SK-N-SH (cell line): ENCODE data around the gene AGAP2. TPM values are rescaled to one million over a fixed set of nuclear protein-coding genes. Genes with fewer than 3 reads are reported as not detected.

Source experiments
- CTCF ChIA-PET: fragments of 300-600, 350-600 bp; formaldehyde crosslinking; extraction: SDS; loops from one replicate; lab custom pipeline; 2021; lab: Yijun Ruan, JAX
- POLR2A ChIA-PET: fragments of 350-600 bp; sonication (Branson Sonifier 250); formaldehyde crosslinking; extraction: SDS; loops from one replicate; lab custom pipeline; 2020; ENCODE audit warnings: antibody characterized with exemption, inconsistent platforms; lab: Yijun Ruan, JAX
- DNase-seq: peaks from one replicate; pipeline ENCODE4 v3.0.0; 2012
- H2AFZ ChIP-seq: fragments of 200-600 bp; sonication (generic); 2 replicates; pipeline ENCODE4 v1.8.1; 2016; ENCODE audit warnings: antibody characterized with exemption, mild to moderate bottlenecking, low read depth
- H3F3A ChIP-seq: fragments of 200-600 bp; sonication (generic); replicated peaks from 2 replicates; pipeline ENCODE3; 2016; ENCODE audit warnings: antibody characterized with exemption, mild to moderate bottlenecking; ENCODE audit not compliant: insufficient read depth
- H3K27ac ChIP-seq, 2 experiments: fragments of 200-500 bp in 1 of 2; fragments of 200-600 bp in 1 of 2; sonication (Bioruptor generic) in 1 of 2; sonication (generic), shearing (Covaris generic) in 1 of 2; 2 replicates each; pipeline versions ENCODE4 v1.5.1 to v1.6.1; 2014 to 2016; ENCODE audit warnings: low read depth in 2 of 2, inconsistent platforms in 1 of 2, low read length in 1 of 2, mild to moderate bottlenecking in 1 of 2, mixed read lengths in 1 of 2
- H3K27me3 ChIP-seq: fragments of 200-600 bp; sonication (generic), shearing (Covaris generic); 2 replicates; pipeline ENCODE4 v1.6.1; 2016; ENCODE audit warnings: mixed run types; ENCODE audit not compliant: insufficient read depth
- H3K36me3 ChIP-seq, 2 experiments: fragments of 200-500 bp in 1 of 2; fragments of 200-600 bp in 1 of 2; sonication (Bioruptor generic) in 1 of 2; sonication (generic) in 1 of 2; replicated peaks in 1 of 2; 2 replicates each; pipeline versions ENCODE3 to v1.5.1; 2014 to 2016; ENCODE audit warnings: low read length in 1 of 2, mild to moderate bottlenecking in 1 of 2; ENCODE audit not compliant: insufficient read depth in 2 of 2, control insufficient read depth in 1 of 2
- H3K4me1 ChIP-seq, 2 experiments: fragments of 200-500 bp in 1 of 2; fragments of 200-600 bp in 1 of 2; sonication (Bioruptor generic) in 1 of 2; sonication (generic), shearing (Covaris generic) in 1 of 2; 2 replicates each; pipeline versions ENCODE4 v1.5.1 to v1.6.1; 2014 to 2016; ENCODE audit warnings: low read depth in 1 of 2, low read length in 1 of 2, mixed run types in 1 of 2; ENCODE audit not compliant: insufficient read depth in 2 of 2, control insufficient read depth in 1 of 2
- H3K4me2 ChIP-seq: fragments of 200-600 bp; sonication (generic), shearing (Covaris generic); 2 replicates; pipeline ENCODE4 v1.6.1; 2017; ENCODE audit warnings: mixed run types
- H3K4me3 ChIP-seq, 2 experiments: fragments of 200-500 bp in 1 of 2; fragments of 200-600 bp in 1 of 2; sonication (Bioruptor generic) in 1 of 2; sonication (generic), shearing (Covaris generic) in 1 of 2; 2 replicates each; pipeline versions ENCODE4 v1.5.1 to v1.8.1; 2014 to 2016; ENCODE audit warnings: low read depth in 2 of 2, inconsistent platforms in 1 of 2, low read length in 1 of 2, mild to moderate bottlenecking in 1 of 2, mixed read lengths in 1 of 2, moderate library complexity in 1 of 2
- H3K79me2 ChIP-seq: fragments of 200-600 bp; sonication (generic); 2 replicates; pipeline ENCODE4 v1.8.1; 2017; ENCODE audit warnings: mild to moderate bottlenecking; ENCODE audit not compliant: insufficient read depth
- H3K9ac ChIP-seq: fragments of 200-600 bp; sonication (generic); 2 replicates; pipeline ENCODE4 v1.6.1; 2017; ENCODE audit warnings: mixed run types
- H3K9me2 ChIP-seq: fragments of 200-600 bp; sonication (generic); 2 replicates; pipeline ENCODE4 v1.6.1; 2017; ENCODE audit warnings: mixed run types
- H3K9me3 ChIP-seq: fragments of 200-600 bp; sonication (generic); 2 replicates; pipeline ENCODE4 v1.6.1; 2017; ENCODE audit warnings: mixed run types, mild to moderate bottlenecking, moderate library complexity
- H4K20me1 ChIP-seq: fragments of 200-600 bp; sonication (generic); 2 replicates; pipeline ENCODE4 v1.6.1; 2017; ENCODE audit warnings: mild to moderate bottlenecking, mixed run types; ENCODE audit not compliant: insufficient read depth
- ELF1 ChIP-seq: IDR thresholded peaks from 2 replicates; pipeline ENCODE4 v1.4.0; 2012
- EP300 ChIP-seq, 2 experiments: IDR thresholded peaks; 2 replicates each; pipeline versions ENCODE4 v1.4.0 to v1.6.1; 2012; ENCODE audit warnings: borderline replicate concordance in 1 of 2, low read depth in 1 of 2, low read length in 1 of 2
- FOXJ3 ChIP-seq: sonication (generic); formaldehyde crosslinking; IDR thresholded peaks from 2 replicates; pipeline ENCODE4 v1.5.1; 2020; ENCODE audit warnings: mild to moderate bottlenecking, missing genetic modification reagents
- MEF2A ChIP-seq: IDR thresholded peaks from 2 replicates; pipeline ENCODE4 v1.4.0; 2012; ENCODE audit warnings: low read depth, borderline replicate concordance
- MXI1 ChIP-seq: IDR thresholded peaks from 2 replicates; pipeline ENCODE4 v1.6.1; 2012; ENCODE audit warnings: mild to moderate bottlenecking, low read depth, low read length, improper control_type of control experiment
- NFIC ChIP-seq: IDR thresholded peaks from 2 replicates; pipeline ENCODE4 v1.4.0; 2012; ENCODE audit warnings: borderline replicate concordance
- RAD21 ChIP-seq: IDR thresholded peaks from 2 replicates; pipeline ENCODE4 v1.6.1; 2012; ENCODE audit warnings: mild to moderate bottlenecking, low read length
- RCOR1 ChIP-seq: fragments of 150-350 bp; IDR thresholded peaks from 2 replicates; pipeline ENCODE4 v1.6.1; 2017; ENCODE audit warnings: antibody characterized with exemption, low read length
- RFX5 ChIP-seq: IDR thresholded peaks from 2 replicates; pipeline ENCODE4 v1.6.1; 2012; ENCODE audit warnings: mild to moderate bottlenecking, improper control_type of control experiment, low read length
- SIN3A ChIP-seq: IDR thresholded peaks from 2 replicates; pipeline ENCODE4 v1.6.1; 2012; ENCODE audit warnings: low read depth, mild to moderate bottlenecking, low read length, moderate library complexity, borderline replicate concordance
- SMC3 ChIP-seq: IDR thresholded peaks from 2 replicates; pipeline ENCODE4 v1.6.1; 2012; ENCODE audit warnings: low read depth, low read length, improper control_type of control experiment
- TAF1 ChIP-seq: IDR thresholded peaks from 2 replicates; pipeline ENCODE4 v1.6.1; 2012; ENCODE audit warnings: low read depth, mild to moderate bottlenecking, low read length, moderate library complexity, borderline replicate concordance
- TEAD4 ChIP-seq: IDR thresholded peaks from 2 replicates; pipeline ENCODE4 v1.4.0; 2012; ENCODE audit warnings: mild to moderate bottlenecking, borderline replicate concordance; ENCODE audit not compliant: insufficient read depth
- WGBS: methylation state at CpG from one replicate; pipeline ENCODE4 v1.1.6; 2017; ENCODE audit warnings: low lambda C conversion rate; 5-methylcytosine and 5-hydroxymethylcytosine counted together
- polyA plus RNA-seq, 3 experiments: library from polyadenylated mRNA; depleted of rRNA; stranded (reverse); fragments of >200 nt; gene quantifications; 2 replicates each; pipeline ENCODE4 v1.2.3, GENCODE V29; 2012

The AGAP2 gene
- polyA plus RNA-seq, 1 of the 3 experiments (the other 2 are of a cell fraction) = 5.2 TPM

DNA sequence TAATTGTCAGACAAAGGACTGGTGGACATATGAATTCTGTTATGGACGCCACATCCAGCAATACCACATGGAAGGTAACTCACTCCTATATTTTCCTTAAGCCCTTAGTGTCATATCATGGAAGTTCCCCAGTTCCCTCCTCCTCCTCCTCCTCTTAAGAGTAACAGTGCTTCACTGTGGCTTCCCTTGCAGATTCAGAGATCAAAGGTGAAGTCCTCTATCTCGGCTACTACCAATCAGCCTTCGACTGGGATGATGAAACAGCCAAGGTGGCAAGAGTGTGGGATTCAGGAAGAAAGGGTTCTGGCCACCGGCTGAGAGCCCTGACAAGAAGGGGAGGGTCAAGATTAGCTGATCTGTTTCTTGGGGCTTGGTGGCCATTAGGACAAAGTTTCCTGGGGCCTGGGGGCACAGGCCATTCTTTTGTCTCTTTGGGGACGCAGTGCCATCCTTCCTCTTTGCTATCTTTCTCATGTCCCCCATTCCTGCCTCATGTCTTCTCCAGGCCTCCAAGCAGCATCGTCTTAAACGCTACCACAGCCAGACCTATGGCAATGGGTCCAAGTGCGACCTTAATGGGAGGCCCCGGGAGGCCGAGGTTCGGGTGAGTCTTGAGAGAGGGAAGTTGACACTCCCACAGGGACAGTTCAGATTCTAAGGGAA lies 42.6 kb downstream of the AGAP2 start:
- WGBS = 93% methylated on average over 11 of the region's 11 CpGs
- H3K9ac ChIP-seq = no peak overlapping the region
- no peak overlapping the region for H3K4me2 ChIP-seq
- no peak for DNase-seq
- H3F3A ChIP-seq = peaks cover 8% of the 10 kb centered on the region
- no peak overlapping the region for H3K4me3 ChIP-seq
- POLR2A ChIA-PET = no interaction called here
- H4K20me1 ChIP-seq = no peaks in the 10 kb centered on the region
- H3K36me3 ChIP-seq = peaks cover 19 to 20% of the 10 kb centered on the region in 2 experiments
- no peak overlapping the region for H3K27ac ChIP-seq
- H3K9me2 ChIP-seq = no peaks in the 10 kb centered on the region
- CTCF ChIA-PET = no interaction called here
- H3K4me1 ChIP-seq = peaks cover 0 to 7% of the 10 kb centered on the region in 2 experiments; a peak in 2 of 4 replicates
- TF ChIP-seq SMC3 (no peak), MXI1 (no peak), TEAD4 (no peak), RCOR1 (no peak)
- no peaks in the 10 kb centered on the region for H3K27me3 ChIP-seq
- H3K9me3 ChIP-seq = no peaks in the 10 kb centered on the region
- no peak overlapping the region for H2AFZ ChIP-seq
- H3K79me2 ChIP-seq = peaks cover 14% of the 10 kb centered on the region; the same call in 1 of the 2 replicates

- H3K4me1 ChIP-seq = peaks cover 0 to 7% of the 10 kb centered on the region in 2 experiments; a peak in 2 of 4 replicates
- H3K36me3 ChIP-seq = peaks cover 19 to 20% of the 10 kb centered on the region in 2 experiments
- no peaks in the 10 kb centered on the region for H3K9me3 ChIP-seq
- H3F3A ChIP-seq = peaks cover 13% of the 10 kb centered on the region
- peak overlapping the region in 1 of 2 experiments; percentile 59; a peak in 2 of 4 replicates for H3K27ac ChIP-seq
- H3K4me3 ChIP-seq = peak overlapping the region; percentile 90
- peaks cover 14% of the 10 kb centered on the region; the same call in 1 of the 2 replicates for H3K79me2 ChIP-seq
- no peaks in the 10 kb centered on the region for H3K27me3 ChIP-seq
- H3K9ac ChIP-seq = peak overlapping the region; percentile 81
- WGBS = 6% methylated on average over 15 of the region's 15 CpGs
- no peak for TF ChIP-seq MEF2A
- no peak for TF ChIP-seq NFIC
- TF ChIP-seq RFX5 = no peak
- TF ChIP-seq FOXJ3 (CRISPR knock-in tag) = no peak
- TF ChIP-seq TAF1 = no peak
- no peak for TF ChIP-seq RAD21
- no peak for TF ChIP-seq EP300 (IDR thresholded peaks at IDR 0.05; ENCODE audit: borderline replicate concordance in 1 of 2, low read depth in 1 of 2, low read length in 1 of 2)
- no peak for TF ChIP-seq SIN3A
- TF ChIP-seq ELF1 = no peak
- TF ChIP-seq, all 33 proteins: peak for 0
- H2AFZ ChIP-seq = peak overlapping the region; percentile 98
- peak overlapping the region; percentile 79 for H3K4me2 ChIP-seq
- POLR2A ChIA-PET = interaction anchor here (0.6 kb wide), 1 partner anchor 362 kb away, joined by 3 read pairs; no protein-coding TSS in a partner anchor
- no peaks in the 10 kb centered on the region for H4K20me1 ChIP-seq
- H3K9me2 ChIP-seq = no peaks in the 10 kb centered on the region
- CTCF ChIA-PET = interaction anchor here (0.9 to 3.4 kb wide), 6 partner anchors 14 to 231 kb away, joined by 3 to 24 read pairs (median 7); partner anchors contain the start of gene B4GALNT1
- peak; percentile 28 for DNase-seq
These were observed 44.0 kb downstream of the AGAP2 start for GRCh38 chr12:57694459-57695019.
